H1 (cell line): ENCODE measurements around the gene STOML2. TPM values are rescaled to one million over a fixed set of nuclear protein-coding genes. Genes with fewer than 3 reads are reported as not detected.

Experiments
- CTCF ChIA-PET: fragments of 300-600 bp; sonication (Branson Sonifier 250); formaldehyde crosslinking; loops from one replicate; lab custom pipeline; 2021; ENCODE audit not compliant: partially characterized antibody; lab: Charles Lee
- POLR2A ChIA-PET: fragments of 300-600 bp; sonication (Branson Sonifier 250); formaldehyde crosslinking; loops from one replicate; lab custom pipeline; 2021; ENCODE audit warnings: inconsistent platforms; ENCODE audit not compliant: partially characterized antibody; lab: Charles Lee
- DNase-seq, 2 experiments: peaks; one replicate each; pipeline versions ENCODE4 v3.0.0 to v3.0.0-alpha.2; 2010 to 2022; ENCODE audit warnings: low spot score in 2 of 2, low read depth in 1 of 2, mixed read lengths in 1 of 2
- FAIRE-seq: peaks from 2 replicates; lab custom pipeline; 2011; peaks lifted over from hg19 to GRCh38; lab: Jason Lieb, UNC
- H2AFZ ChIP-seq: 2 replicates; pipeline ENCODE4 v1.8.1; 2012; ENCODE audit warnings: low read length, inconsistent platforms
- H2AK5ac ChIP-seq: 2 replicates; pipeline ENCODE4 v1.6.1; 2013; ENCODE audit warnings: low read depth, low read length
- H2BK120ac ChIP-seq: replicated peaks from 2 replicates; pipeline ENCODE3; 2013; ENCODE audit warnings: low read depth, low read length, inconsistent platforms
- H2BK12ac ChIP-seq: 2 replicates; pipeline ENCODE4 v1.6.1; 2013; ENCODE audit warnings: low read depth, low read length
- H2BK15ac ChIP-seq: 2 replicates; pipeline ENCODE4 v1.6.1; 2013; ENCODE audit warnings: low read length
- H2BK20ac ChIP-seq: 2 replicates; pipeline ENCODE4 v1.6.1; 2013; ENCODE audit warnings: low read length
- H2BK5ac ChIP-seq: 2 replicates; pipeline ENCODE4 v1.6.1; 2013; ENCODE audit warnings: low read depth, low read length
- H3K14ac ChIP-seq: 2 replicates; pipeline ENCODE4 v1.6.1; 2013; ENCODE audit warnings: inconsistent platforms; ENCODE audit not compliant: insufficient read length
- H3K18ac ChIP-seq: 2 replicates; pipeline ENCODE4 v1.6.1; 2013; ENCODE audit warnings: low read length; ENCODE audit errors: extremely low read depth
- H3K23ac ChIP-seq: 2 replicates; pipeline ENCODE4 v1.6.1; 2013; ENCODE audit warnings: inconsistent platforms; ENCODE audit not compliant: insufficient read length
- H3K23me2 ChIP-seq: 2 replicates; pipeline ENCODE4 v1.6.1; 2013; ENCODE audit warnings: low read depth, low read length
- H3K27ac ChIP-seq: 2 replicates; pipeline ENCODE4 v1.6.1; 2011; ENCODE audit warnings: low read depth, low read length, inconsistent platforms
- H3K27me3 ChIP-seq, 4 experiments: replicated peaks in 1 of 4; 1 replicate in 1 of 4; 2 replicates in 3 of 4; pipeline versions ENCODE4 v1.6.1 to v1.8.1; 2011 to 2013; ENCODE audit warnings: low read length in 3 of 4, mild to moderate bottlenecking in 3 of 4, inconsistent platforms in 2 of 4, mixed read lengths in 2 of 4, moderate library complexity in 1 of 4; ENCODE audit not compliant: control insufficient read depth in 3 of 4, insufficient read depth in 3 of 4; ENCODE audit errors: extremely low read depth in 1 of 4
- H3K36me3 ChIP-seq, 4 experiments: 2 replicates each; pipeline versions ENCODE4 v1.6.1 to v1.8.1; 2011 to 2013; ENCODE audit warnings: mild to moderate bottlenecking in 4 of 4, low read length in 3 of 4, moderate library complexity in 2 of 4, control low read depth in 1 of 4, inconsistent platforms in 1 of 4; ENCODE audit not compliant: insufficient read depth in 4 of 4, control insufficient read depth in 2 of 4
- H3K4ac ChIP-seq: replicated peaks from 2 replicates; pipeline ENCODE3; 2013; ENCODE audit warnings: low read length, low read depth, mixed read lengths, inconsistent platforms; ENCODE audit not compliant: insufficient read length
- H3K4me1 ChIP-seq, 4 experiments: replicated peaks in 1 of 4; 1 replicate in 1 of 4; 2 replicates in 3 of 4; pipeline versions ENCODE4 v1.6.1 to v1.8.1; 2011 to 2013; ENCODE audit warnings: low read length in 3 of 4, inconsistent platforms in 2 of 4, mixed read lengths in 1 of 4; ENCODE audit not compliant: insufficient read depth in 4 of 4, control insufficient read depth in 3 of 4
- H3K4me2 ChIP-seq, 2 experiments: 2 replicates each; pipeline versions ENCODE4 v1.6.1 to v1.8.1; 2011 to 2013; ENCODE audit warnings: low read depth in 2 of 2, low read length in 2 of 2, control low read depth in 1 of 2, inconsistent platforms in 1 of 2, mild to moderate bottlenecking in 1 of 2; ENCODE audit not compliant: insufficient read depth in 1 of 2
- H3K4me3 ChIP-seq, 4 experiments: fragments of 200-600, 300-600 bp in 1 of 4; sonication (generic), shearing (Covaris generic), sonication (Bioruptor Twin) in 1 of 4; 2 replicates each; pipeline versions ENCODE4 v1.5.1 to v1.8.1; 2011 to 2016; ENCODE audit warnings: low read length in 4 of 4, low read depth in 3 of 4, control low read depth in 2 of 4, inconsistent platforms in 2 of 4, mild to moderate bottlenecking in 2 of 4, mixed read lengths in 1 of 4, moderate library complexity in 1 of 4; ENCODE audit not compliant: insufficient read depth in 2 of 4; ENCODE audit errors: extremely low read depth in 1 of 4
- H3K56ac ChIP-seq: replicated peaks from 2 replicates; pipeline ENCODE3; 2013; ENCODE audit warnings: low read depth, mild to moderate bottlenecking, mixed read lengths, low read length, inconsistent platforms; ENCODE audit not compliant: insufficient read length
- H3K79me1 ChIP-seq: 2 replicates; pipeline ENCODE4 v1.6.1; 2013; ENCODE audit warnings: low read depth, low read length, control low read depth
- H3K79me2 ChIP-seq, 2 experiments: 2 replicates each; pipeline versions ENCODE4 v1.6.1 to v1.8.1; 2012 to 2013; ENCODE audit warnings: low read length in 2 of 2, mild to moderate bottlenecking in 2 of 2, inconsistent platforms in 1 of 2; ENCODE audit not compliant: insufficient read depth in 2 of 2, control insufficient read depth in 1 of 2
- H3K9ac ChIP-seq, 4 experiments: replicated peaks in 1 of 4; 1 replicate in 1 of 4; 2 replicates in 3 of 4; pipeline versions ENCODE4 v1.6.1 to v1.8.1; 2011 to 2013; ENCODE audit warnings: low read depth in 3 of 4, low read length in 3 of 4, control low read depth in 2 of 4, mild to moderate bottlenecking in 2 of 4, moderate library complexity in 2 of 4, inconsistent platforms in 1 of 4; ENCODE audit errors: extremely low read depth in 1 of 4
- H3K9me3 ChIP-seq, 2 experiments: 2 replicates each; pipeline versions ENCODE4 v1.6.1 to v1.8.1; 2012 to 2013; ENCODE audit warnings: mild to moderate bottlenecking in 2 of 2, moderate library complexity in 2 of 2, control low read depth in 1 of 2, inconsistent platforms in 1 of 2, low read depth in 1 of 2, low read length in 1 of 2, mixed read lengths in 1 of 2; ENCODE audit not compliant: insufficient read depth in 2 of 2
- H4K20me1 ChIP-seq, 2 experiments: replicated peaks in 1 of 2; 2 replicates each; pipeline versions ENCODE3 to v1.8.1; 2011 to 2013; ENCODE audit warnings: inconsistent platforms in 2 of 2, low read length in 2 of 2, mild to moderate bottlenecking in 1 of 2; ENCODE audit not compliant: insufficient read depth in 2 of 2, control insufficient read depth in 1 of 2
- H4K5ac ChIP-seq: 2 replicates; pipeline ENCODE4 v1.6.1; 2013; ENCODE audit warnings: low read length, low read depth, mixed read lengths, inconsistent platforms; ENCODE audit not compliant: insufficient read length
- H4K8ac ChIP-seq: 2 replicates; pipeline ENCODE4 v1.8.0; 2013; ENCODE audit warnings: mild to moderate bottlenecking, moderate library complexity, low read length, inconsistent platforms; ENCODE audit not compliant: insufficient read depth; ENCODE audit errors: extremely low read depth
- H4K91ac ChIP-seq: replicated peaks from 2 replicates; pipeline ENCODE3; 2013; ENCODE audit warnings: low read length, mixed read lengths, inconsistent platforms; ENCODE audit not compliant: insufficient read length
- CBX8 ChIP-seq: fragments of 300-800, 300-1000 bp; sonication (generic); IDR thresholded peaks from 2 replicates; pipeline ENCODE4 v1.7.1; 2016; ENCODE audit warnings: low read depth, low read length, borderline replicate concordance
- EGR1 ChIP-seq: IDR thresholded peaks from 2 replicates; pipeline ENCODE4 v1.6.1; 2011; ENCODE audit warnings: low read depth, low read length, borderline replicate concordance
- NANOG ChIP-seq: IDR thresholded peaks from 2 replicates; pipeline ENCODE4 v1.6.1; 2011; ENCODE audit warnings: low read length, low read depth, mild to moderate bottlenecking, inconsistent platforms; ENCODE audit not compliant: insufficient read depth, poor library complexity, severe bottlenecking
- POU5F1 ChIP-seq: IDR thresholded peaks from 2 replicates; pipeline ENCODE4 v1.6.1; 2011; ENCODE audit warnings: low read depth, mild to moderate bottlenecking, low read length, moderate library complexity
- RAD21 ChIP-seq, 2 experiments: IDR thresholded peaks in 1 of 2; conservative IDR thresholded peaks in 1 of 2; 2 replicates each; pipeline ENCODE4 v1.6.1; 2011; ENCODE audit warnings: low read depth in 2 of 2, low read length in 2 of 2, improper control_type of control experiment in 1 of 2, inconsistent platforms in 1 of 2, mild to moderate bottlenecking in 1 of 2, moderate library complexity in 1 of 2
- RXRA ChIP-seq: IDR thresholded peaks from 2 replicates; pipeline ENCODE4 v1.6.1; 2011; ENCODE audit warnings: low read depth, mild to moderate bottlenecking, low read length, moderate library complexity; ENCODE audit not compliant: insufficient read depth
- SAP30 ChIP-seq: fragments of 300-600 bp; sonication (generic); IDR thresholded peaks from 2 replicates; pipeline ENCODE4 v1.7.1; 2012; ENCODE audit warnings: low read length, moderate library complexity, mild to moderate bottlenecking, inconsistent platforms; ENCODE audit not compliant: insufficient read depth, insufficient replicate concordance
- WGBS, 2 experiments: shearing (Covaris generic) in 1 of 2; methylation state at CpG; one replicate each; pipeline versions ENCODE4 v1.1.6 to v1.1.7; 2013 to 2015; ENCODE audit warnings: low lambda C conversion rate in 2 of 2, mixed read lengths in 2 of 2, inconsistent platforms in 1 of 2, low coverage in 1 of 2, missing lambda C conversion rate in 1 of 2; ENCODE audit not compliant: insufficient replicate concordance in 2 of 2, insufficient coverage in 1 of 2, insufficient read length in 1 of 2; ENCODE audit errors: extremely low coverage in 1 of 2, missing lambda C conversion rate in 1 of 2; 5-methylcytosine and 5-hydroxymethylcytosine counted together
- polyA plus RNA-seq, 7 experiments: library from polyadenylated mRNA; depleted of rRNA in 3 of 7; stranded (reverse) in 5 of 7; unstranded in 2 of 7; fragments of >200 nt in 5 of 7; fragments of 200-250 nt in 2 of 7; gene quantifications; 1 replicate in 5 of 7; 2 replicates in 1 of 7; 4 replicates in 1 of 7; pipeline versions ENCODE4 v1.2.1 to v1.2.3, GENCODE V29; 2011 to 2013; ENCODE audit warnings: missing spikeins in 2 of 7, mixed read lengths in 2 of 7
- total RNA-seq: library from RNA; stranded (reverse); fragmentation: NEBNext Ultra II Directional; extraction: Animal tissue kit (Norgen Biotek cat#: 25700); gene quantifications from 2 replicates; pipeline ENCODE4 v1.2.1, GENCODE V29; 2021
- TF ChIP-seq, protein P1 (sequence below): IDR thresholded peaks from 2 replicates; pipeline ENCODE4 v1.6.1; 2011; ENCODE audit warnings: low read depth, mild to moderate bottlenecking, low read length; ENCODE audit not compliant: insufficient read depth
- TF ChIP-seq, protein P2 (sequence below): IDR thresholded peaks from 2 replicates; pipeline ENCODE4 v1.6.1; 2012; ENCODE audit warnings: inconsistent platforms

STOML2 gene
- total and polyA plus RNA-seq, 2 of the 8 experiments (the other 6 are each of a cell fraction or from before 2014, with no cell fraction given) = 203 to 256 TPM

DNA sequence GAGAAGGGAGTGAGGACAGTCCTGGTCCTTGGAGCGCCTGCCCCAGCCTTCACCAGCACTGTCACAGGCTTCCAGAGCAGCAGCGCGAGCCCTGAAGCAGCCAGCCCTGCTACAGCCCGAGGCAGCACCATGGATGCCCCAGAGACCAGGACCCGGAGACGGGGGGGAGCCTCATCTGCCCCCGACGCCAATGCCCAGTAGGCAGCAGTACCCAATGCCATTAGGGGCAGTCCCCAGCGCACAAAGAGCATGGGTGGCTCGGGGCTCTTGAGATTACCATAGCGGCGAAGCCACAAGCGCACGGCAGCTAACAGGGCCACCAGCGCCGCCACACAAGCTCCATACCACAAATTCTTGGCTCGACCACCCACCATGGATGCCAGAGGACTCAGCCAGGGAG lies 11.4 kb downstream of the STOML2 start:
- no peak for DNase-seq
- H2BK5ac ChIP-seq = no peak overlapping the region
- H3K56ac ChIP-seq = no peak overlapping the region
- H4K5ac ChIP-seq = no peak overlapping the region
- no peaks in the 10 kb centered on the region for H4K20me1 ChIP-seq
- H4K8ac ChIP-seq = no peak overlapping the region
- no peak overlapping the region for H3K18ac ChIP-seq
- peaks cover 7 to 29% (median 22%) of the 10 kb centered on the region in 4 experiments; a peak in 7 of 8 replicates for H3K36me3 ChIP-seq
- no peak overlapping the region for H2BK120ac ChIP-seq
- H4K91ac ChIP-seq = no peak overlapping the region
- peaks cover 0 to 2% (median under 1%) of the 10 kb centered on the region in 4 experiments; a peak in 3 of 7 replicates for H3K4me1 ChIP-seq
- ChIA-PET POLR2A (interaction anchor here (1.2 to 17.4 kb wide), 4 partner anchors 11 to 207 kb away, joined by 3 to 440 read pairs (median 14); partner anchors contain the start of genes FANCG, STOML2 and VCP), CTCF (interaction anchor here (0.5 to 3.5 kb wide), 7 partner anchors 8 to 332 kb away, joined by 3 to 21 read pairs (median 3); partner anchors contain the start of genes FANCG and VCP)
- FAIRE-seq = no peak
- H3K23me2 ChIP-seq = peaks cover 5% of the 10 kb centered on the region; the same call in 1 of the 2 replicates
- no peak overlapping the region for H2BK15ac ChIP-seq
- no peak overlapping the region for H3K14ac ChIP-seq
- no peaks in the 10 kb centered on the region; the same call in 1 of the 2 replicates for H3K79me1 ChIP-seq
- H3K4me2 ChIP-seq = no peak overlapping the region
- H2BK12ac ChIP-seq = no peak overlapping the region
- no peak overlapping the region for H2AK5ac ChIP-seq
- 86% methylated on average over 15 of the region's 17 CpGs; no CpG with 5 or more reads in 1 of the 2 experiments for WGBS, 2 experiments
- H3K9me3 ChIP-seq = no peaks in the 10 kb centered on the region
- H3K4ac ChIP-seq = no peak overlapping the region
- no peak overlapping the region for H3K9ac ChIP-seq
- no peak overlapping the region for H3K23ac ChIP-seq
- H3K27ac ChIP-seq = no peak overlapping the region
- H3K27me3 ChIP-seq = no peaks in the 10 kb centered on the region
- H3K79me2 ChIP-seq = 0 out of 4 replicates have a peak, but pooled peaks cover 0 to 5% of the 10 kb centered on the region in 2 experiments
- H2BK20ac ChIP-seq = no peak overlapping the region
- no peak overlapping the region for H2AFZ ChIP-seq
- H3K4me3 ChIP-seq = no peak overlapping the region
- no peak for TF ChIP-seq SAP30
- no peak for TF ChIP-seq POU5F1
- no peak for TF ChIP-seq RXRA
- no peak for TF ChIP-seq CBX8
- TF ChIP-seq EGR1 = no peak
- TF ChIP-seq, protein P1, sequence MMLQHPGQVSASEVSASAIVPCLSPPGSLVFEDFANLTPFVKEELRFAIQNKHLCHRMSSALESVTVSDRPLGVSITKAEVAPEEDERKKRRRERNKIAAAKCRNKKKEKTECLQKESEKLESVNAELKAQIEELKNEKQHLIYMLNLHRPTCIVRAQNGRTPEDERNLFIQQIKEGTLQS = no peak
- no peak for TF ChIP-seq NANOG
- no peak for TF ChIP-seq RAD21 (IDR thresholded peaks at IDR 0.05 in 1 of 2, conservative IDR thresholded peaks at IDR 0.05 in 1 of 2; ENCODE audit: low read depth in 2 of 2, low read length in 2 of 2)
- TF ChIP-seq, protein P2, sequence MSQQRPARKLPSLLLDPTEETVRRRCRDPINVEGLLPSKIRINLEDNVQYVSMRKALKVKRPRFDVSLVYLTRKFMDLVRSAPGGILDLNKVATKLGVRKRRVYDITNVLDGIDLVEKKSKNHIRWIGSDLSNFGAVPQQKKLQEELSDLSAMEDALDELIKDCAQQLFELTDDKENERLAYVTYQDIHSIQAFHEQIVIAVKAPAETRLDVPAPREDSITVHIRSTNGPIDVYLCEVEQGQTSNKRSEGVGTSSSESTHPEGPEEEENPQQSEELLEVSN = no peak
